Naive thymus-derived CD4-positive, alpha-beta T cell (primary cell): Measurements from ENCODE around the gene AHDC1. TPM values are rescaled to one million over a fixed set of nuclear protein-coding genes. Genes with fewer than 3 reads are reported as not detected.

ENCODE experiments used
- ATAC-seq: fragments of 150-1000 bp; cut with Tn5 transposase; 2 replicates; pipeline ENCODE4 v1.10.0; 2021; ENCODE audit warnings: mild to moderate bottlenecking, moderate library complexity
- CTCF ChIA-PET: fragments of 350-600 bp; sonication (Branson Sonifier 250); formaldehyde crosslinking; loops from one replicate; lab custom pipeline; 2021; ENCODE audit warnings: antibody characterized with exemption; lab: Charles Lee
- POLR2A ChIA-PET: fragments of 350-600 bp; sonication (Branson Sonifier 250); formaldehyde crosslinking; loops from one replicate; lab custom pipeline; 2021; ENCODE audit warnings: antibody characterized with exemption, inconsistent platforms; lab: Charles Lee
- DNase-seq, 9 donors: peaks; one replicate each; pipeline versions ENCODE4 v3.0.0 to v3.0.0-alpha.2; 2020 to 2022; ENCODE audit warnings: mixed read lengths in 1 of 9
- H3K27ac ChIP-seq: one replicate; pipeline ENCODE4 v1.7.0; 2013; ENCODE audit warnings: mild to moderate bottlenecking, low read depth, low read length, moderate library complexity
- H3K27me3 ChIP-seq, 2 donors: one replicate each; pipeline ENCODE4 v1.7.0; 2013; ENCODE audit warnings: low read length in 2 of 2, mild to moderate bottlenecking in 2 of 2, moderate library complexity in 2 of 2; ENCODE audit not compliant: control insufficient read depth in 2 of 2, insufficient read depth in 2 of 2
- H3K36me3 ChIP-seq, 3 experiments: 1 replicate in 2 of 3; 2 replicates in 1 of 3; pipeline ENCODE4 v1.7.0; 2013; ENCODE audit warnings: low read length in 3 of 3, mild to moderate bottlenecking in 3 of 3, moderate library complexity in 1 of 3; ENCODE audit not compliant: insufficient read depth in 3 of 3, control insufficient read depth in 2 of 3
- H3K4me1 ChIP-seq, 2 donors: one replicate each; pipeline ENCODE4 v1.7.0; 2013; ENCODE audit warnings: low read length in 2 of 2, mild to moderate bottlenecking in 2 of 2, moderate library complexity in 1 of 2; ENCODE audit not compliant: control insufficient read depth in 2 of 2, insufficient read depth in 2 of 2
- H3K4me3 ChIP-seq: 2 replicates; pipeline ENCODE4 v1.7.0; 2013; ENCODE audit warnings: mild to moderate bottlenecking, low read length
- H3K9me3 ChIP-seq, 3 experiments: 1 replicate in 2 of 3; 2 replicates in 1 of 3; pipeline ENCODE4 v1.7.0; 2013; ENCODE audit warnings: low read length in 3 of 3; ENCODE audit not compliant: control insufficient read depth in 2 of 3
- H3K27ac Mint-ChIP-seq, 9 donors: one replicate each; pipeline ENCODE4 v1.8.0; 2020 to 2022; ENCODE audit warnings: mixed read lengths in 9 of 9, mild to moderate bottlenecking in 8 of 9, moderate library complexity in 5 of 9, inconsistent platforms in 2 of 9
- H3K27me3 Mint-ChIP-seq, 5 donors: one replicate each; pipeline ENCODE4 v1.8.0; 2021 to 2022; ENCODE audit warnings: mixed read lengths in 5 of 5, mild to moderate bottlenecking in 1 of 5
- H3K36me3 Mint-ChIP-seq, 5 donors: one replicate each; pipeline ENCODE4 v1.8.0; 2020 to 2022; ENCODE audit warnings: mixed read lengths in 5 of 5, mild to moderate bottlenecking in 3 of 5, inconsistent platforms in 1 of 5
- H3K4me1 Mint-ChIP-seq, 7 donors: one replicate each; pipeline ENCODE4 v1.8.0; 2020 to 2022; ENCODE audit warnings: mixed read lengths in 7 of 7, mild to moderate bottlenecking in 3 of 7, inconsistent platforms in 1 of 7
- H3K4me3 Mint-ChIP-seq, 10 donors: one replicate each; pipeline ENCODE4 v1.8.0; 2020 to 2022; ENCODE audit warnings: mild to moderate bottlenecking in 10 of 10, mixed read lengths in 10 of 10, moderate library complexity in 6 of 10, inconsistent platforms in 2 of 10
- H3K9me3 Mint-ChIP-seq, 11 donors: one replicate each; pipeline ENCODE4 v1.8.0; 2020 to 2022; ENCODE audit warnings: mixed read lengths in 11 of 11, mild to moderate bottlenecking in 4 of 11, inconsistent platforms in 1 of 11, moderate library complexity in 1 of 11
- intact Hi-C, 2 donors: fragments of 100-400 bp; cut with micrococcal nuclease; formaldehyde crosslinking; loops; one replicate each; pipeline ENCODE4 v1.15.1; 2023
- polyA plus RNA-seq, 2 donors: library from polyadenylated mRNA; unstranded; fragments of 300-500 nt; fragmentation: Illumina TruSeq; gene quantifications; one replicate each; pipeline ENCODE4 v1.2.3, GENCODE V29; 2021
- total RNA-seq, 6 experiments: library from RNA in 5 of 6; stranded (reverse) in 5 of 6; gene quantifications; 1 replicate in 5 of 6; 2 replicates in 1 of 6; pipeline ENCODE4 v1.2.3 and lab custom pipeline; 2021 to 2026

The AHDC1 gene
- total and polyA plus RNA-seq, 7 experiments from 2014 or later, result 0.90 to 38.8 (median 21.3) TPM

GRCh38 chr1:27564710-27565649, 39.0 kb downstream of the AHDC1 start:
- ChIA-PET CTCF (interaction anchor here (1.7 kb wide), 1 partner anchor 162 kb away, joined by 5 read pairs; no protein-coding TSS in a partner anchor), POLR2A (interaction anchor here (0.5 to 0.9 kb wide), 2 partner anchors 31 to 214 kb away, joined by 3 to 5 read pairs; no protein-coding TSS in a partner anchor)
- Histone ChIP-seq H3K27me3 (no peaks in the 10 kb centered on the region), H3K9me3 (no peaks in the 10 kb centered on the region), H3K4me3 (no peak overlapping the region), H3K4me1 (peaks cover 7 to 17% of the 10 kb centered on the region in 2 donors), H3K27ac (no peak overlapping the region), H3K36me3 (no peaks in the 10 kb centered on the region)
- Mint-ChIP-seq H3K27me3 (no peaks in the 10 kb centered on the region), H3K36me3 (peaks cover 0 to 1% (median 0%) of the 10 kb centered on the region in 5 donors), H3K4me3 (no peak overlapping the region), H3K4me1 (peaks cover 27 to 59% (median 45%) of the 10 kb centered on the region in 7 donors), H3K27ac (no peak overlapping the region), H3K9me3 (no peaks in the 10 kb centered on the region)
- no peak for ATAC-seq
- no peak for DNase-seq
- intact Hi-C loops, result no loop called here

- no peak overlapping the region for H3K4me3 ChIP-seq
- H3K9me3 ChIP-seq, result no peaks in the 10 kb centered on the region
- H3K36me3 ChIP-seq, result no peaks in the 10 kb centered on the region
- H3K27me3 ChIP-seq, result no peaks in the 10 kb centered on the region
- no peak overlapping the region for H3K4me3 Mint-ChIP-seq
- intact Hi-C loops, result no loop called here
- no peak overlapping the region for H3K27ac ChIP-seq
- peak overlapping the region in 1 of 9 donors; percentile 25 for H3K27ac Mint-ChIP-seq
- peaks cover 25 to 59% (median 45%) of the 10 kb centered on the region in 7 donors for H3K4me1 Mint-ChIP-seq
- H3K9me3 Mint-ChIP-seq, result no peaks in the 10 kb centered on the region
- ATAC-seq (no peak), DNase-seq (no peak)
- POLR2A ChIA-PET, result interaction anchor here (0.5 to 0.9 kb wide), 2 partner anchors 30 to 215 kb away, joined by 3 to 5 read pairs; no protein-coding TSS in a partner anchor
- H3K36me3 Mint-ChIP-seq, result peaks cover 0 to 1% (median 0%) of the 10 kb centered on the region in 5 donors
- H3K27me3 Mint-ChIP-seq, result no peaks in the 10 kb centered on the region
- peaks cover 7 to 17% of the 10 kb centered on the region in 2 donors for H3K4me1 ChIP-seq
- CTCF ChIA-PET, result interaction anchor here (0.8 kb wide), 1 partner anchor 41 kb away, joined by 3 read pairs; no protein-coding TSS in a partner anchor
Observed at GRCh38 chr1:27563591-27564471, 40.1 kb downstream of the AHDC1 start.

- Histone ChIP-seq H3K27ac (no peak overlapping the region), H3K4me1 (peaks cover 5 to 16% of the 10 kb centered on the region in 2 donors), H3K4me3 (no peak overlapping the region), H3K9me3 (no peaks in the 10 kb centered on the region), H3K27me3 (no peaks in the 10 kb centered on the region), H3K36me3 (peaks cover 0 to 4% (median 0%) of the 10 kb centered on the region in 3 experiments)
- Mint-ChIP-seq H3K4me1 (peaks cover 24 to 57% (median 43%) of the 10 kb centered on the region in 7 donors), H3K4me3 (no peak overlapping the region), H3K9me3 (no peaks in the 10 kb centered on the region), H3K27me3 (no peaks in the 10 kb centered on the region), H3K27ac (no peak overlapping the region), H3K36me3 (peaks cover 0 to 1% (median 0%) of the 10 kb centered on the region in 5 donors)
- POLR2A ChIA-PET, result no interaction called here
- ATAC-seq, result no peak
- CTCF ChIA-PET, result interaction anchor here (0.8 to 0.9 kb wide), 2 partner anchors 40 to 99 kb away, joined by 3 read pairs; no protein-coding TSS in a partner anchor
- intact Hi-C loops, result no loop called here
- no peak for DNase-seq
Observed at GRCh38 chr1:27563341-27563590, 40.7 kb downstream of the AHDC1 start.

GRCh38 chr1:27562534-27563340, 41.2 kb downstream of the AHDC1 start:
- H3K36me3 Mint-ChIP-seq, result peaks cover 0 to 2% (median 0%) of the 10 kb centered on the region in 5 donors
- no peak for ATAC-seq
- Histone ChIP-seq H3K9me3 (no peaks in the 10 kb centered on the region), H3K27me3 (no peaks in the 10 kb centered on the region), H3K4me1 (peaks cover 0 to 11% of the 10 kb centered on the region in 2 donors), H3K36me3 (peaks cover 0 to 7% (median 0%) of the 10 kb centered on the region in 3 experiments), H3K4me3 (no peak overlapping the region), H3K27ac (no peak overlapping the region)
- ChIA-PET POLR2A (no interaction called here), CTCF (interaction anchor here (0.9 to 1.1 kb wide), 3 partner anchors 21 to 460 kb away, joined by 3 read pairs; no protein-coding TSS in a partner anchor)
- H3K27ac Mint-ChIP-seq, result peak overlapping the region in 2 of 9 donors; percentile 45 to 59
- intact Hi-C loops, result no loop called here
- H3K9me3 Mint-ChIP-seq, result no peaks in the 10 kb centered on the region
- DNase-seq, result no peak
- peaks cover 24 to 53% (median 39%) of the 10 kb centered on the region in 7 donors for H3K4me1 Mint-ChIP-seq
- no peak overlapping the region for H3K4me3 Mint-ChIP-seq
- no peaks in the 10 kb centered on the region for H3K27me3 Mint-ChIP-seq

- Histone ChIP-seq H3K9me3 (no peaks in the 10 kb centered on the region), H3K36me3 (peaks cover 0 to 7% (median 0%) of the 10 kb centered on the region in 3 experiments), H3K27me3 (no peaks in the 10 kb centered on the region), H3K27ac (no peak overlapping the region), H3K4me3 (no peak overlapping the region), H3K4me1 (peaks cover 0 to 4% of the 10 kb centered on the region in 2 donors)
- ATAC-seq (no peak), DNase-seq (no peak)
- intact Hi-C loops, result no loop called here
- ChIA-PET CTCF (interaction anchor here (1.0 to 1.1 kb wide), 2 partner anchors 21 to 459 kb away, joined by 3 read pairs; no protein-coding TSS in a partner anchor), POLR2A (no interaction called here)
- no peaks in the 10 kb centered on the region for H3K9me3 Mint-ChIP-seq
- H3K27me3 Mint-ChIP-seq, result no peaks in the 10 kb centered on the region
- peak overlapping the region in 2 of 9 donors; percentile 2 to 50 for H3K27ac Mint-ChIP-seq
- H3K4me3 Mint-ChIP-seq, result no peak overlapping the region
- H3K4me1 Mint-ChIP-seq, result peaks cover 24 to 53% (median 39%) of the 10 kb centered on the region in 7 donors
- peaks cover 0 to 4% (median 0%) of the 10 kb centered on the region in 5 donors for H3K36me3 Mint-ChIP-seq
Observed at GRCh38 chr1:27562021-27562420, 41.9 kb downstream of the AHDC1 start.
